ENCODE measurements around the gene KIF26B. TPM values are rescaled to one million over a fixed set of nuclear protein-coding genes. Genes with fewer than 3 reads are reported as not detected.

KIF26B gene
- total RNA-seq, 2 experiments from 2014 or later = not detected

GRCh38 chr1:245550720-245551043 lies 395.9 kb downstream of the KIF26B start:
- ChIA-PET POLR2A (interaction anchor here (0.8 kb wide), 1 partner anchor 14 kb away, joined by 4 read pairs; no protein-coding TSS in a partner anchor), CTCF (ENCODE audit: unreplicated experiment) (no interaction called here)
- H4K20me1 ChIP-seq (ENCODE audit: insufficient read depth, low read length) = no peaks in the 10 kb centered on the region
- no peaks in the 10 kb centered on the region for H3K9me3 ChIP-seq (ENCODE audit: low read length)
- H3K9me2 ChIP-seq (ENCODE audit: insufficient read depth, low read length) = no peaks in the 10 kb centered on the region
- H3K4me1 ChIP-seq (ENCODE audit: insufficient read depth, low read length, poor library complexity, severe bottlenecking) = no peaks in the 10 kb centered on the region
- BruUV-seq (replicated peaks) = no TSS peak
- no peak overlapping the region for H3K4me2 ChIP-seq (ENCODE audit: low read length)
- no peak overlapping the region for H2AFZ ChIP-seq (ENCODE audit: low read length)
- H3K79me2 ChIP-seq (ENCODE audit: insufficient read depth, low read depth, low read length) = no peaks in the 10 kb centered on the region
- H3K27ac ChIP-seq (ENCODE audit: low read depth, low read length, poor library complexity, severe bottlenecking) = no peak overlapping the region
- intact Hi-C loops (cut with micrococcal nuclease; ENCODE audit: unreplicated experiment) = no loop called here
- H3K36me3 ChIP-seq (ENCODE audit: insufficient read depth, low read length) = no peaks in the 10 kb centered on the region
- TF ChIP-seq EZH2phosphoT487 (IDR thresholded peaks at IDR 0.05; ENCODE audit: borderline replicate concordance, low read depth, low read length) (no peak), CTCF (conservative IDR thresholded peaks at IDR 0.05; ENCODE audit: low read length) (no peak)
- no peak overlapping the region for H3K4me3 ChIP-seq (ENCODE audit: low read depth, low read length, poor library complexity, severe bottlenecking)
- no peak for DNase-seq (ENCODE audit: low spot score)

GRCh38 chr1:245551536-245551935 lies 396.8 kb downstream of the KIF26B start:
- no peaks in the 10 kb centered on the region for H4K20me1 ChIP-seq (ENCODE audit: insufficient read depth, low read length)
- no peaks in the 10 kb centered on the region for H3K9me3 ChIP-seq (ENCODE audit: low read length)
- no peak overlapping the region for H2AFZ ChIP-seq (ENCODE audit: low read length)
- H3K79me2 ChIP-seq (ENCODE audit: insufficient read depth, low read depth, low read length) = no peaks in the 10 kb centered on the region
- no peak overlapping the region for H3K27ac ChIP-seq (ENCODE audit: low read depth, low read length, poor library complexity, severe bottlenecking)
- POLR2A ChIA-PET = no interaction called here
- BruUV-seq (replicated peaks) = no TSS peak
- H3K36me3 ChIP-seq (ENCODE audit: insufficient read depth, low read length) = no peaks in the 10 kb centered on the region
- H3K4me1 ChIP-seq (ENCODE audit: insufficient read depth, low read length, poor library complexity, severe bottlenecking) = no peaks in the 10 kb centered on the region
- intact Hi-C loops (cut with micrococcal nuclease; ENCODE audit: unreplicated experiment) = no loop called here
- H3K4me3 ChIP-seq (ENCODE audit: low read depth, low read length, poor library complexity, severe bottlenecking) = no peak overlapping the region
- TF ChIP-seq EZH2phosphoT487 (IDR thresholded peaks at IDR 0.05; ENCODE audit: borderline replicate concordance, low read depth, low read length) (no peak), CTCF (conservative IDR thresholded peaks at IDR 0.05; ENCODE audit: low read length) (no peak)
- no peak overlapping the region for H3K4me2 ChIP-seq (ENCODE audit: low read length)
- no peaks in the 10 kb centered on the region for H3K9me2 ChIP-seq (ENCODE audit: insufficient read depth, low read length)
- DNase-seq (ENCODE audit: low spot score) = no peak
- CTCF ChIA-PET (ENCODE audit: unreplicated experiment) = no interaction called here

- no peaks in the 10 kb centered on the region for H4K20me1 ChIP-seq (ENCODE audit: insufficient read depth, low read length)
- H3K4me3 ChIP-seq (ENCODE audit: low read depth, low read length, poor library complexity, severe bottlenecking) = no peak overlapping the region
- H3K27ac ChIP-seq (ENCODE audit: low read depth, low read length, poor library complexity, severe bottlenecking) = no peak overlapping the region
- no peaks in the 10 kb centered on the region for H3K4me1 ChIP-seq (ENCODE audit: insufficient read depth, low read length, poor library complexity, severe bottlenecking)
- intact Hi-C loops (cut with micrococcal nuclease; ENCODE audit: unreplicated experiment) = no loop called here
- no peak overlapping the region for H2AFZ ChIP-seq (ENCODE audit: low read length)
- CTCF ChIA-PET (ENCODE audit: unreplicated experiment) = no interaction called here
- no peak overlapping the region for H3K4me2 ChIP-seq (ENCODE audit: low read length)
- no TSS peak for BruUV-seq (replicated peaks)
- POLR2A ChIA-PET = no interaction called here
- H3K79me2 ChIP-seq (ENCODE audit: insufficient read depth, low read depth, low read length) = no peaks in the 10 kb centered on the region
- no peaks in the 10 kb centered on the region for H3K9me3 ChIP-seq (ENCODE audit: low read length)
- no peaks in the 10 kb centered on the region for H3K9me2 ChIP-seq (ENCODE audit: insufficient read depth, low read length)
- DNase-seq (ENCODE audit: low spot score) = no peak
- TF ChIP-seq EZH2phosphoT487 (IDR thresholded peaks at IDR 0.05; ENCODE audit: borderline replicate concordance, low read depth, low read length) = no peak
- TF ChIP-seq CTCF (conservative IDR thresholded peaks at IDR 0.05; ENCODE audit: low read length) = no peak
- H3K36me3 ChIP-seq (ENCODE audit: insufficient read depth, low read length) = no peaks in the 10 kb centered on the region
These were observed 397.5 kb downstream of the KIF26B start for GRCh38 chr1:245552331-245552730.

Data from OCI-LY7 (cell line).